Duodenal mucosa (tissue), 2 donors: ENCODE data around the gene FARS2.

Experiments
- H3K27ac ChIP-seq: one replicate; pipeline ENCODE4 v1.7.0; 2013; ENCODE audit warnings: low read depth, low read length
- H3K27me3 ChIP-seq, 2 donors: one replicate each; pipeline ENCODE4 v1.7.0; 2013; ENCODE audit warnings: low read length in 2 of 2, control low read depth in 1 of 2; ENCODE audit not compliant: insufficient read depth in 2 of 2, control insufficient read depth in 1 of 2
- H3K36me3 ChIP-seq, 2 donors: one replicate each; pipeline ENCODE4 v1.7.0; 2013; ENCODE audit warnings: low read length in 2 of 2, control low read depth in 1 of 2; ENCODE audit not compliant: insufficient read depth in 2 of 2, control insufficient read depth in 1 of 2
- H3K4me1 ChIP-seq, 2 donors: one replicate each; pipeline ENCODE4 v1.7.0; 2013; ENCODE audit warnings: low read length in 2 of 2, control low read depth in 1 of 2; ENCODE audit not compliant: insufficient read depth in 2 of 2, control insufficient read depth in 1 of 2
- H3K4me3 ChIP-seq, 2 donors: one replicate each; pipeline ENCODE4 v1.7.0; 2013; ENCODE audit warnings: low read length in 2 of 2, low read depth in 1 of 2
- H3K9ac ChIP-seq, 2 donors: one replicate each; pipeline ENCODE4 v1.7.0; 2013; ENCODE audit warnings: low read length in 2 of 2, low read depth in 1 of 2
- H3K9me3 ChIP-seq, 2 donors: one replicate each; pipeline ENCODE4 v1.7.0; 2013; ENCODE audit warnings: low read length in 2 of 2, control low read depth in 1 of 2; ENCODE audit not compliant: control insufficient read depth in 1 of 2

The FARS2 gene

DNA sequence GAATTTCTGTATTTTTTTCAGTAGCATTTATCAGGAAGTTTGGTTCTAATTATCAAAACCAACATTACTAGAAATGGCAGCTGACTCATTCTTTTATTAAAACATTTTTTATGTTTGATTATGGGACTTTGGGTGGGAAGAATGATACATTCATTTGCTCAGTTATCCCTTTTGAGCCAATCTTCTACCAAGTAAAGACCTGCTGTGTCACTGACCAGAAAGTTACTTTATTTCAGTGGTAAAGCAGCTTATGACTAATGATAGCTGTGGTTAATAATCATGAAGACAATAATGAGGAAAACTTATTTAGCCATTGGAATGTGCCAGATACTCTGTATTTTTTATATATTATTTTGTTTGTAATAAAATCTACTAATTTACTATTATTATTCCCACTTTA is 142.3 kb downstream of the FARS2 start:
- Histone ChIP-seq H3K4me3 (no peak overlapping the region), H3K9ac (no peak overlapping the region), H3K36me3 (no peaks in the 10 kb centered on the region), H3K27me3 (no peaks in the 10 kb centered on the region), H3K9me3 (no peaks in the 10 kb centered on the region), H3K4me1 (no peaks in the 10 kb centered on the region), H3K27ac (no peak overlapping the region)

DNA sequence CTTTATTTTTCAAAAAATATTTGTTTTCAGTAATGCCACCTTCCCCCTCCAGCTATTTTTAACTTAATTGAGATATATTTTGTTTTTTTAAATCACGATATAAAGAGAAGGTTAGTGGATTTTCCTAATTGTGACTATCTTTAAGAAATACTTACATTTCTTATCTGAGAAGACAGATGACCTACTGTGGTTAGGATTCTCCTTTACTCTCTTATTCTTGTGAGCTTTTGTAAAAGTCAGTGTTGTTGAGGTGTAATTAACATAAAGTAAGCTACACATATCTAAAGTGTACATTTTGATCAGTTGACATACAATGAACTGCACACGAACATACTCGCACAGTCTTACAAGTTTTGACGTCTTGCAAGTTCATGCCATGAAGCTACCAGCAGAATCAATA is 144.7 kb downstream of the FARS2 start:
- no peak overlapping the region for H3K4me3 ChIP-seq
- H3K27me3 ChIP-seq = no peaks in the 10 kb centered on the region
- H3K4me1 ChIP-seq = no peaks in the 10 kb centered on the region
- H3K27ac ChIP-seq = no peak overlapping the region
- H3K36me3 ChIP-seq = peaks cover 0 to 3% of the 10 kb centered on the region in 2 donors
- no peak overlapping the region for H3K9ac ChIP-seq
- H3K9me3 ChIP-seq = no peaks in the 10 kb centered on the region

DNA sequence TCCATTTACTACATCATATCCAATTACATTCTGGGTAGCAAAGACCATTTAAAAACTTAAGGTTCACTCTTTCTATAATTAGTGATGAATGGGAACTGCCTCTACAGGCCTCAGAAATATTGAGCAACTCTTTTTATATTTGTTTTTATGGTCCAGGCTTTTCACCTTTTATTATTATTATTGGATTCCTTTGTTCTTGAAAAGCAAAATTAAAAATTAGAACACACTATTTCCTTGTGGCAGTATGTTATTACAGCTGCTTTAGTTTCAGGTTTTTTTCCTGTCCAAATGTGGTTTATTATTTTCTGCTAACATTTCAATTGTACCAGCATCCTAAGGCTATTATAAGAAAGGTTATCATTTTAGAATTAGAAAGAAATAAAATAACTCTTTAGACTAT is 150.1 kb downstream of the FARS2 start:
- Histone ChIP-seq H3K4me1 (no peaks in the 10 kb centered on the region), H3K9me3 (no peaks in the 10 kb centered on the region), H3K4me3 (no peak overlapping the region), H3K9ac (no peak overlapping the region), H3K36me3 (peaks cover 0 to 3% of the 10 kb centered on the region in 2 donors), H3K27me3 (no peaks in the 10 kb centered on the region), H3K27ac (no peak overlapping the region)

DNA sequence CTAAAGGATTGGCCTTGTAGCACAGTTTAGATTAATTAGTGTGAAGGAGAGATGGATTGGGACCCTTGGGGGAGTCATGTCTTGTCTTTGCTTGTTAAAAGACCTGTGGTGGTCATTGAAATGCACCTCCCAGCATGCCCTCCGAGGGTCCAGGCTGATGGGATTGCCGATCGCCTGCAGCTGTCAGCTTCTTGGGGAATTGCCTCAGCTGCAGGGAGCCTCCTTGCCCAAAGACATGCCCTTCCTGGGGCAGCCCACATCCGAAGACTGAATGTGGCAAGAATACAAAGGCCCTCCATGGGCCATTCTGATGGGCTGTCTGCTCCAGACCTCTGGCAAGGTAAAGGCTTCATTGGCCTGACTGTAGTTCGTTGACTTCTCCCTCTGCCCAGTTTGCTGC is 150.7 kb downstream of the FARS2 start:
- no peaks in the 10 kb centered on the region for H3K4me1 ChIP-seq
- H3K27me3 ChIP-seq = no peaks in the 10 kb centered on the region
- H3K9me3 ChIP-seq = no peaks in the 10 kb centered on the region
- no peak overlapping the region for H3K27ac ChIP-seq
- H3K4me3 ChIP-seq = no peak overlapping the region
- no peak overlapping the region for H3K9ac ChIP-seq
- peaks cover 0 to 3% of the 10 kb centered on the region in 2 donors for H3K36me3 ChIP-seq

DNA sequence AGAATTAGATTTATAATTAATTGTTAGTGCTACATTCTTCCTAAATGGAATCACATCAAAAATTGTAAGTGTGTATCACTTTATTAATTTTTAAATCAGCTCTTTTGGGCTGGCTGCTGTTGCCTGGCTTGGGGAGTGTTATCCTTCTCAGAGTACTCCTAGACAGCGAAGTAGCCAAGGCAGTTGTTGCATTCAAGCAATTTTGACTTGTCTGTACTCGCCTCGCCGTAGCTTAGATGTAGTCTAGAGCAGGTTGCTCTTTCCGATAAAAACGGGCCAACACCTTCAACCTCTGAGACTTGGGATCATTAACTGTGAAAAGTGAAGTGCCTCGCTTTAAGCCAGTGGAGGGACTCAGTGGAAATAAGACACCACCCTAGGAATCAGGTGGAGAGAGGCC is 151.3 kb downstream of the FARS2 start:
- H3K36me3 ChIP-seq = peaks cover 0 to 3% of the 10 kb centered on the region in 2 donors
- no peak overlapping the region for H3K4me3 ChIP-seq
- H3K4me1 ChIP-seq = no peaks in the 10 kb centered on the region
- no peak overlapping the region for H3K27ac ChIP-seq
- H3K9me3 ChIP-seq = no peaks in the 10 kb centered on the region
- H3K27me3 ChIP-seq = no peaks in the 10 kb centered on the region
- H3K9ac ChIP-seq = no peak overlapping the region

DNA sequence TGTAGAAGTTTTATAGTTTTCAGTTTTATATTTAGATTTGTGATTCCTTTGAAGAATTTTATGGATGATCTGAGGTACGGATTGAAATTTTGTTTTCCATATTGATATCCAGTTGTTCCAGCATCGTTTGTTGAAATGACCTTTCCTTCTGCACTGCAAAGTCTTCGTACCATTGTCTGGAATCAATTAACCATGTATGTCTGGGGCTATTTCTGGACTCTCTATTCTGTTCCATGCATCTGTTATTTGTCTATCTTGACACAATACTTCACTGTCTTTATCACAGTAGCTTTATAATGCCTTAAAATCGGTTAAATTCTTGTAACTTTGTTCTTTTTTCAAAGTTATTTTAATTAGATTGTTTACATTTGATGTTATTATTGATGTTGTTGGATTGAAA is 154.9 kb downstream of the FARS2 start:
- Histone ChIP-seq H3K9ac (no peak overlapping the region), H3K27me3 (no peaks in the 10 kb centered on the region), H3K4me3 (no peak overlapping the region), H3K4me1 (no peaks in the 10 kb centered on the region), H3K9me3 (no peaks in the 10 kb centered on the region), H3K36me3 (no peaks in the 10 kb centered on the region), H3K27ac (no peak overlapping the region)

DNA sequence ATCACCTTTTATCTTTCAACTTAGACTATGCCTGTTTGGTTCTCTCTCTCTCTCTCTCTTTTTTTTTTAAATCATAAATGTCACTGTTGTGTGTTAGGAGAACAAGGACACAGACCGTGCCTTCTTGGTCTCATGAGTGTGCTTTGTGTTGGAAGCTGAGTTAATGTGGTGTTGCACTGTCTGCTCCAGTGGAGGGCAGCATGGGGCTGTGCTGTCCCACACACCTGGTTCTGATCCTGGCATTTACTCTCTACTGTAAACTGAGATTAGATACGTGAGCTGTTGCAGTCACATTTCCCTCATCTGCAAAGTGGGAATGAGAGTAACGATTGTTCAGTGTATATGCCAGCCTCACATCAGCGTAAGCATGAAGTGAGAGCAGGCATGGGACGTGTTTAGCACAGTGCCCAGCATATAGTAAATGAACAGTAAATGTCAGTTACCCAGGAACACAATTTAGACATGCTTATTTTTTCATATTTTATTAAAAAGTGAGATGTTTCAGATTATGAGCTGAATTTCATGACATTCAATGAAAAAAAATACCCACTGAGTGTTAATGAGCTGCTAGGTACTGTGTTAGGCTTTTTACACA is 161.1 kb downstream of the FARS2 start:
- H3K36me3 ChIP-seq = no peaks in the 10 kb centered on the region
- H3K27ac ChIP-seq = no peak overlapping the region
- no peaks in the 10 kb centered on the region for H3K4me1 ChIP-seq
- no peak overlapping the region for H3K9ac ChIP-seq
- H3K27me3 ChIP-seq = no peaks in the 10 kb centered on the region
- H3K4me3 ChIP-seq = no peak overlapping the region
- H3K9me3 ChIP-seq = no peaks in the 10 kb centered on the region

DNA sequence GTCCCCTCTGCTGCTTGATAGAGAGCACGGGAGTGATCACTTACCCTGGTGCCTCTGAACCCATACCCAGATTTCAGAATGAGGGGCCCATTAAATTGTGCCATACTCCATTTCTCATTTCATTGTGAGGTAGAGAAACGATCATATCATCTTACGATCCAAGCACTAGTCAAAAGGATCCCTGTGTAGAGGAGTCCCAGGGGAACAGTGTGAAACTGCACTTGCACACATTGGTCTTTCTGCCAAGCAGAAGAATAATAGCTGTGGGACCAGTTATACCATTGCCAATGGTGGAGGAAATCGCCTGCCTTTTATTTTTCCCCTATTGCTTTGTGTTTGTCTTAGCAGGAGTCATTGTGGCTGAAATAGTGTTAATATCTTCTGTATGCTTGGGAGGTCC is 161.9 kb downstream of the FARS2 start:
- Histone ChIP-seq H3K27ac (no peak overlapping the region), H3K36me3 (no peaks in the 10 kb centered on the region), H3K9me3 (no peaks in the 10 kb centered on the region), H3K4me3 (no peak overlapping the region), H3K9ac (no peak overlapping the region), H3K27me3 (no peaks in the 10 kb centered on the region), H3K4me1 (no peaks in the 10 kb centered on the region)

DNA sequence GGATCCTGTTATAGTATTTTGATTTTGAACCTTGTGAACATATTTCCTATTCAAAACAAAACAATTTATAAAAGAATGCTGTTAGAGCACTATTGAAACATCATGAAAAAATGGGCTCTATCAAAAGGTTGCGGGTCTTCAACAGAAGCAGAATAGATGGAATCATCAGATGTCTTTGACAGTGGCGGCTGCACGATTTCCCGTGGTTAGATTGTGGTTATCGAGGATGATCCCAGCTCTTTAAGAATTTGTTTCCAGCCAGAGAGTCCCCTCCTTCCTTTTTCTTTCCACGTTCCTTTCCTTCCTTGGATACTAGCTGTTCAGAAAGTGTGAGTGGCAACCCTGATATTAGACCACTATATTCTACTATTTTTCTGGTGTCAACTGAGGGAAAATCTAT is 163.4 kb downstream of the FARS2 start:
- no peaks in the 10 kb centered on the region for H3K9me3 ChIP-seq
- H3K4me3 ChIP-seq = no peak overlapping the region
- no peaks in the 10 kb centered on the region for H3K4me1 ChIP-seq
- no peak overlapping the region for H3K9ac ChIP-seq
- no peaks in the 10 kb centered on the region for H3K27me3 ChIP-seq
- no peak overlapping the region for H3K27ac ChIP-seq
- no peaks in the 10 kb centered on the region for H3K36me3 ChIP-seq

DNA sequence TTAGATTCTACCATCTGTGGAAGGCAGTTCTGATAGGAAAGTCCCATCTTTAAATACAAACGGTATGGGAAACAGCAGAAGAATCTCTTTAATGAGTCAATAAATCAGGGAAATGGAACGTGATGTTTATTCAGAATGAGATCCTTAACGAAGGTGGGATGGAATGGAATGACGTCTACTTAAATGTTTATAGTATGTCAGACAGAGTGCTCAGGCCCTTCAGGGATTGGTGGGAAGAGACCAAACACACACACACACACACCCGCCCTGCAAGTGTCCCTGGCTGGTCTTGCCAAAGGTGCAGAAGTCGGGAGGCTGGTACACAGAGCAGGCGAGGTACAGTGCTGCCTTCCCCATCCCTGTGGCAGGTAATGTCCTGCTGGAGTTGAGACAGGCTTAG is 164.0 kb downstream of the FARS2 start:
- Histone ChIP-seq H3K27ac (no peak overlapping the region), H3K9me3 (no peaks in the 10 kb centered on the region), H3K9ac (no peak overlapping the region), H3K4me3 (no peak overlapping the region), H3K27me3 (no peaks in the 10 kb centered on the region), H3K4me1 (no peaks in the 10 kb centered on the region), H3K36me3 (no peaks in the 10 kb centered on the region)

DNA sequence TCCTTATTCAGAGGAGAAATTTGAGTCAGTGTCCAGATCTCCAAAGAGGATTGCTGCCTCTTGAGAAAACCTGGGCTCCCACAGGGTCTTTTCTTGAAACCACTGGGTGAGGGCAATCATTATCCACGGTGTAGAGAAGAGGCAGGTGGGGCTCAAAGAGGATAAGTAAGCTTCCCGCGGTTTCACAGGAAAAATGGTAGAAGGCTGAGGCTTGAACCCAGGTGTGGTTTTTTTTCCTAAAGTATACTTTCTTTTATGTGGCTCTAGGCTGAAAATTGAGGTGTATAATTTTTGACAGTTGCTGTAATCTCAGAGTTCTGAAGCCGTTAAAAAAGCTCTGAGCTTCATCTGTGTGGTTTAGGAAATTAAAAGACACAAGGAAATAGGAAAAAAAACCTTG is 164.5 kb downstream of the FARS2 start:
- H3K27me3 ChIP-seq = no peaks in the 10 kb centered on the region
- no peak overlapping the region for H3K4me3 ChIP-seq
- no peaks in the 10 kb centered on the region for H3K9me3 ChIP-seq
- H3K4me1 ChIP-seq = no peaks in the 10 kb centered on the region
- H3K36me3 ChIP-seq = no peaks in the 10 kb centered on the region
- H3K27ac ChIP-seq = no peak overlapping the region
- H3K9ac ChIP-seq = no peak overlapping the region
